Ovary (tissue), 9 donors: ENCODE data around the gene FNDC11. TPM values are rescaled to one million over a fixed set of nuclear protein-coding genes. Genes with fewer than 3 reads are reported as not detected.

Source experiments
- DNase-seq, 5 donors: peaks; one replicate each; pipeline ENCODE4 v3.0.0-alpha.2; 2019 to 2020
- H3K27ac ChIP-seq, 2 donors: fragments of 200-600 bp; one replicate each; pipeline versions ENCODE4 v1.5.1 to v1.8.0; 2019 to 2022
- H3K27me3 ChIP-seq: fragments of 200-600 bp; one replicate; pipeline ENCODE4 v1.8.0; 2022
- H3K36me3 ChIP-seq: fragments of 200-600 bp; sonication (generic); one replicate; pipeline ENCODE4 v1.5.1; 2019
- H3K4me1 ChIP-seq: one replicate; pipeline ENCODE4 v1.8.1; 2013; ENCODE audit warnings: mild to moderate bottlenecking, moderate library complexity; ENCODE audit not compliant: insufficient read depth
- H3K4me3 ChIP-seq: fragments of 200-600 bp; sonication (generic); one replicate; pipeline ENCODE4 v1.5.1; 2017
- H3K9me3 ChIP-seq, 2 donors: fragments of 200-600 bp in 1 of 2; sonication (generic) in 1 of 2; one replicate each; pipeline versions ENCODE4 v1.5.1 to v1.8.1; 2013 to 2019; ENCODE audit warnings: mild to moderate bottlenecking in 1 of 2, moderate library complexity in 1 of 2
- EP300 ChIP-seq: sonication (generic); formaldehyde crosslinking; IDR thresholded peaks from one replicate; pipeline ENCODE4 v1.6.1; 2017; ENCODE audit warnings: antibody characterized with exemption
- POLR2A ChIP-seq: fragments of 450-650 bp; IDR thresholded peaks from one replicate; pipeline ENCODE4 v1.6.1; 2017; ENCODE audit warnings: antibody characterized with exemption, mild to moderate bottlenecking, moderate library complexity
- WGBS, 3 donors: extraction: QIAGEN DNeasy Blood & Tissue Kit in 1 of 3; methylation state at CpG; one replicate each; pipeline versions ENCODE4 v1.1.5 to v1.1.7; 2013 to 2017; 5-methylcytosine and 5-hydroxymethylcytosine counted together
- intact Hi-C, 4 donors: fragments of 100-400 bp; cut with DNase I; formaldehyde crosslinking; loops; one replicate each; pipeline versions ENCODE4 v1.11.0 to v1.15.1; 2022 to 2023
- polyA plus RNA-seq, 2 donors: library from polyadenylated mRNA; stranded (reverse); fragments of 200-250 nt in 1 of 2; fragments of 350-450 nt in 1 of 2; fragmentation: Illumina TruSeq in 1 of 2; extraction: RNeasy Lipid Tissue Mini Kit (QIAGEN cat#74804) in 1 of 2; gene quantifications; one replicate each; pipeline ENCODE4 v1.2.3, GENCODE V29; 2013 to 2014
- total RNA-seq, 7 donors: library from RNA; depleted of rRNA in 2 of 7; stranded (reverse); fragments of >200 nt in 2 of 7; fragmentation: NEBNext Ultra II Directional in 3 of 7; extraction: Animal tissue kit (Norgen Biotek cat#: 25700) in 3 of 7; gene quantifications; one replicate each; pipeline versions ENCODE4 v1.1.0 to v1.2.4, GENCODE V29; 2016 to 2023
- TF ChIP-seq, protein P1 (sequence below), 3 donors: fragments of 450-650 bp in 2 of 3; fragments of 200-600 bp in 1 of 3; IDR thresholded peaks; one replicate each; pipeline versions ENCODE4 v1.5.1 to v1.8.0; 2016 to 2022; ENCODE audit warnings: antibody characterized with exemption in 3 of 3, mild to moderate bottlenecking in 1 of 3
- donor health status: DM: no; HTN: no; CAD: no; lungs with moderate emphysema.
- donor health status: DM: no; HTN: no; CAD: no.
- donor health status: Bipolar disorder and iron deficiency.
- donor health status: DM: yes; HTN: yes; CAD: no.
- donor health status: DM: no; HTN: no; CAD: no.
- donor health status: DM: yes; HTN: yes; CAD: no.

Gene FNDC11
- total and polyA plus RNA-seq, 9 donors, result 0.10 to 5.5 (median 0.35) TPM; not detected in 2

DNA sequence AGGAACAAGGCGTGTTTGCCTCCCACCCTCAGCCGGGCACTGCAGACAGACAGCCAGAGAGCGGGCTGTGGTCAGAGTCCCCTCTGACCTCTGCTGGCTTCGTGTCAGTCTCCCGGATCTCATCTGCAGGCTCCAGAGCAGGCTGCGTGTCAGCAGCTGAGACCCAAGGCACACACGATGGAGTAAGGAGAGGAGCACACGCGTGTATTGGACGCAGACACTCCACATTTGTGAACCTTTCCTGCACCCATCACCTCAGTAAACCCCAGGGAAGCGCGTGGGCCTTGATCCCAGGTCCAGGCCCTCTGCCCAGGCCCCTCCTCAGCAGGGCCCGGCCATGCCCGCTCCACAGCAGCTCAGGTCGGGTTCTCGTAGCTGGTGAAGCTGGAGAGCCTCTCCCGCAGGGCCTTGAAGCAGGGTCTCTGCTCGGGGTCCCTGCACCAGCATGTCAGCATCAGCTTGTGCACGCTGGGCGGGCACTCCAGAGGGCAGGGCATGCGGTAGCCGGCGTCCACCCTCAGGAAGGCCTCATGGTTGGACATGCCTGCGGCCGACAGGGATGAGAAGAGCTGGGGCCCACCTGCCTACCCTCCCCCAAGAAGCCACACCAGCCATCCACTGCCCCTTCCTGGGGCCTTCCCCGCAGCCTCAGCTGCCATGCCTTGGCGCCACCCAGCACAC is 24.6 kb upstream of the FNDC11 start:
- DNase-seq, result peak in 1 of 5 donors; percentile 21
- intact Hi-C loops, result no loop called here
- no peaks in the 10 kb centered on the region for H3K4me1 ChIP-seq
- no peaks in the 10 kb centered on the region for H3K27me3 ChIP-seq
- H3K36me3 ChIP-seq, result no peaks in the 10 kb centered on the region
- no peak overlapping the region for H3K27ac ChIP-seq
- H3K9me3 ChIP-seq, result no peaks in the 10 kb centered on the region
- 55 to 71% (median 65%) methylated on average over 27 of the region's 27 CpGs for WGBS, 3 donors
- no peak for TF ChIP-seq POLR2A
- no peak for TF ChIP-seq EP300
- no peak overlapping the region for H3K4me3 ChIP-seq

DNA sequence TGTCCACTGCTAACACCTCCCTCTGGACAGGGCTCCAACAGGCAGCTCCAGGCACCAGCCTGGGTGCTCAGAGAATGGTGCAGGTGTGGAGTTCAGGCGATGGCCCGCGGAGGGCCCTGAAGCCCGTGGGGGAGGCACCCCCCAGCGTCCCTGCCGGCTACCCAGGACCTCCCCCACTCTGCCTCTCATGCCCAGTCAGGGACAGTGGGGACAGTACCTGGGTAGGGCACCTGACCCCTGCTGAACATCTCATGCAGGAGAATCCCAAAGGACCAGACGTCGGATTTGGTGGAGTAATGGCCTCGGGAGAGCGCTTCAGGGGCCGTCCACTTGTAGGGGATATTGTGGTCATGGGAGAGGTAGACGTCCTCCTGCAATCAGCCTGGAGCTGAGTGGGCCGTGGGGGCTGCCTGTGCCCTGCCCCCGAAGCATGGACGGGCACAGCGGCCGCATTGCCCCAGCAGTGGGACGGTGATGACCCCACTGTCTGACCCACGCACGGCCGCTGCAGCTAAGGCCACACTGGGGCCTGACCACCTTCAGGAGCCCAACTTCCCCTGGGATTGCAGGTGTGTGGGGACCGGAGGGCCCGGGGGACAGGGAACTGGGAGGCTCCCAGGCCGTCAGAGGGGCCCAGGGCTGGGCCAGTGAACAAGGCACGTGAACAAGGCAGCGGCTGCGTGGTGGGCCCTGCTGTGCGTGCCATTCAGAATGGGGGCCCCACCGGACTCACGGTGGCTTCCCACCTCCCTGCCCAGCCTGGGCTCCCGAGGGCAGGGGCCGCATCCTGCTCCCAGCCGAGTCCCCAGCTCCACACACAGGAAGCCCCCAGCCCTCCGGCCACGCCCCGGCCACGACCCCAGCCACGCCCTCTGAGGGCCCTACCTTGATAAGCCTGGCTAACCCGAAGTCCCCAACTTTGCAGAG is 23.8 kb upstream of the FNDC11 start:
- Histone ChIP-seq H3K27ac (no peak overlapping the region), H3K36me3 (no peaks in the 10 kb centered on the region), H3K4me3 (no peak overlapping the region), H3K4me1 (no peaks in the 10 kb centered on the region), H3K27me3 (no peaks in the 10 kb centered on the region), H3K9me3 (no peaks in the 10 kb centered on the region)
- intact Hi-C loops, result loop anchor here in 2 of 4 donors (10.0 kb wide), 2 partner anchors 115 to 345 kb away; no protein-coding TSS in a partner anchor
- 63 to 73% (median 67%) methylated on average over 30 to 39 of the region's 39 CpGs for whole genome bisulfite sequencing, 3 donors
- TF ChIP-seq EP300 (no peak), POLR2A (no peak)
- TF ChIP-seq, protein P1, sequence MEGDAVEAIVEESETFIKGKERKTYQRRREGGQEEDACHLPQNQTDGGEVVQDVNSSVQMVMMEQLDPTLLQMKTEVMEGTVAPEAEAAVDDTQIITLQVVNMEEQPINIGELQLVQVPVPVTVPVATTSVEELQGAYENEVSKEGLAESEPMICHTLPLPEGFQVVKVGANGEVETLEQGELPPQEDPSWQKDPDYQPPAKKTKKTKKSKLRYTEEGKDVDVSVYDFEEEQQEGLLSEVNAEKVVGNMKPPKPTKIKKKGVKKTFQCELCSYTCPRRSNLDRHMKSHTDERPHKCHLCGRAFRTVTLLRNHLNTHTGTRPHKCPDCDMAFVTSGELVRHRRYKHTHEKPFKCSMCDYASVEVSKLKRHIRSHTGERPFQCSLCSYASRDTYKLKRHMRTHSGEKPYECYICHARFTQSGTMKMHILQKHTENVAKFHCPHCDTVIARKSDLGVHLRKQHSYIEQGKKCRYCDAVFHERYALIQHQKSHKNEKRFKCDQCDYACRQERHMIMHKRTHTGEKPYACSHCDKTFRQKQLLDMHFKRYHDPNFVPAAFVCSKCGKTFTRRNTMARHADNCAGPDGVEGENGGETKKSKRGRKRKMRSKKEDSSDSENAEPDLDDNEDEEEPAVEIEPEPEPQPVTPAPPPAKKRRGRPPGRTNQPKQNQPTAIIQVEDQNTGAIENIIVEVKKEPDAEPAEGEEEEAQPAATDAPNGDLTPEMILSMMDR (IDR thresholded peaks at IDR 0.05), result no peak
- peak in 1 of 5 donors; percentile 24 for DNase-seq

DNA sequence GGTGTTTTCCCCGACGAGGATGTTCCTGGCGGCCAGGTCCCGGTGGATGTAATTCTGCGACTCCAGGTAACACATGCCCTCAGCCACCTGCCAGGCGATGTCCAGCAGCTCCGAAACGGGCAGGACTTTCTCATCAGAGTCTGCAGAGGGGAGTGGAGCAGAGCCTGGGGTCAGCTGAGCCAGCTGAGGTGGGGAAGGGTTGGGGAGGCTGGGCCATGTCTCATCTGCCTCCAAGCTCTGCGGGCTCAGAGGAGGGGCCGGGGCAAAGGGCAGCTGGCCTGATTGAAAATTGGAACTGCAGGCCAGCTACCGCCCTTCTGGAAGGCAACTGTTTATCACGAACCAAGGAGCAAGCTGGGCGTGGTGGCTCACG is 23.2 kb upstream of the FNDC11 start:
- no peak for DNase-seq
- 51 to 63% (median 58%) methylated on average over 9 to 14 of the region's 14 CpGs for WGBS, 3 donors
- no peaks in the 10 kb centered on the region for H3K27me3 ChIP-seq
- no peaks in the 10 kb centered on the region for H3K36me3 ChIP-seq
- H3K27ac ChIP-seq, result no peak overlapping the region
- no peaks in the 10 kb centered on the region for H3K4me1 ChIP-seq
- TF ChIP-seq EP300, result no peak
- no peak for TF ChIP-seq POLR2A
- TF ChIP-seq, protein P1 (IDR thresholded peaks at IDR 0.05), result no peak
- intact Hi-C loops, result loop anchor here in 2 of 4 donors (10.0 kb wide), 2 partner anchors 114 to 344 kb away; no protein-coding TSS in a partner anchor
- H3K9me3 ChIP-seq, result no peaks in the 10 kb centered on the region
- H3K4me3 ChIP-seq, result no peak overlapping the region

DNA sequence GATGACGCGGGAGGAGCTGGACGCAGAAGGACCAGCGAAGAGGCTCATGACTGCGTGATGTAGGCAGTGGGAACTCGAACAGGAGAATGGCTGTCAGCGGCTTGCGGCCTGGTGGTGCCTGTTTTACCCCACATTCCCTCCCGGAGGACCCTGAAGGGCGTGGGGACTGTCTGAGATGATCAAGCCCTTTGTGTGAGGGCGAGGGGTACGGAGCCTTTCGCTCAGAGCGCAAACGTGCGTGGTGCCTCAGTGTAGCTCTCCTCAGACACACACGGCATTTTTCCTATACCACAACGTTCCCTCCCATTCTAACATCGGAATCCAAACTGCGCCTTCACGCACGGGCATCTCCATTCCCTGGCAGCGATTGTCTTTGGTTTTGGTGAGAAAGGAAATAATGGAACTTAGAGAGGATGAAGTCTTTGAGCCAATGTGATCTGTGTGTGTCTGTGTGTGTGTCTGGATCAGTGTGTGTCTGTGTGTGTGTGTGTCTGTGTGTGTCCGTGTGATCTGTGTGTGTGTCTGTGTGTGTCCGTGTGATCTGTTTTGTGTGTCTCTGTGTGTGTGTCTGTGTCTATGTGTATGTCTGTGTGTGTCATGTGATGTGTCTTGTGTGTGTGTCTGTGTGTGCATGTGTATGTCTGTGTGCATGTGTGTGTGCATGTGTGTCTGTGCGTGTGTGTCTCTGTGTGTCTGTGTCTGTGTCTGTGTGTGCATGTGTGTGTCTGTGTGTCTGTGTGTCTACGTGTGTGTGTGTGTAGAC is 22.1 kb upstream of the FNDC11 start:
- H3K27ac ChIP-seq, result no peak overlapping the region
- intact Hi-C loops, result loop anchor here in 2 of 4 donors (10.0 kb wide), 2 partner anchors 113 to 343 kb away; no protein-coding TSS in a partner anchor
- TF ChIP-seq, protein P1 (IDR thresholded peaks at IDR 0.05), result no peak
- TF ChIP-seq POLR2A, result no peak
- no peak for TF ChIP-seq EP300
- no peaks in the 10 kb centered on the region for H3K4me1 ChIP-seq
- no peak overlapping the region for H3K4me3 ChIP-seq
- no peaks in the 10 kb centered on the region for H3K27me3 ChIP-seq
- no peaks in the 10 kb centered on the region for H3K36me3 ChIP-seq
- no peaks in the 10 kb centered on the region for H3K9me3 ChIP-seq
- WGBS, 3 donors, result 66 to 73% (median 72%) methylated on average over 27 of the region's 27 CpGs
- peak in 1 of 5 donors; percentile 10 for DNase-seq
